ENCODE measurements around the gene MCF2L. TPM values are rescaled to one million over a fixed set of nuclear protein-coding genes. Genes with fewer than 3 reads are reported as not detected.

The MCF2L gene
- total RNA-seq, 1 donor from 2014 or later, result 90.0 TPM

- no peak overlapping the region for H3K27ac Mint-ChIP-seq
- H3K9me3 Mint-ChIP-seq (ENCODE audit: low read depth), result no peaks in the 10 kb centered on the region
- H3K4me3 Mint-ChIP-seq (ENCODE audit: low read depth), result no peak overlapping the region
Observed at GRCh38 chr13:112954488-112955270, 14.3 kb upstream of the MCF2L start.

GRCh38 chr13:112955271-112955937 lies 13.6 kb upstream of the MCF2L start:
- no peak overlapping the region for H3K27ac Mint-ChIP-seq
- no peak for DNase-seq (ENCODE audit: low spot score, unreplicated experiment)
- peaks cover 35% of the 10 kb centered on the region for H3K4me1 Mint-ChIP-seq (ENCODE audit: low read depth)
- no peaks in the 10 kb centered on the region for H3K9me3 Mint-ChIP-seq (ENCODE audit: low read depth)
- no peak for TF ChIP-seq CTCF (IDR thresholded peaks at IDR 0.05; ENCODE audit: unreplicated experiment)
- no peaks in the 10 kb centered on the region for H3K27me3 Mint-ChIP-seq
- no peak overlapping the region for H3K4me3 Mint-ChIP-seq (ENCODE audit: low read depth)
- no peaks in the 10 kb centered on the region for H3K36me3 Mint-ChIP-seq (ENCODE audit: insufficient read depth)

More at GRCh38 chr13:112954488-112955270, 14.3 kb upstream of the MCF2L start:
- Mint-ChIP-seq H3K4me1 (ENCODE audit: low read depth) (peaks cover 35% of the 10 kb centered on the region), H3K27me3 (no peaks in the 10 kb centered on the region), H3K36me3 (ENCODE audit: insufficient read depth) (no peaks in the 10 kb centered on the region)
- no peak for DNase-seq (ENCODE audit: low spot score, unreplicated experiment)
- TF ChIP-seq CTCF (IDR thresholded peaks at IDR 0.05; ENCODE audit: unreplicated experiment), result no peak

GRCh38 chr13:112955956-112956355 lies 13.1 kb upstream of the MCF2L start:
- no peaks in the 10 kb centered on the region for H3K9me3 Mint-ChIP-seq (ENCODE audit: low read depth)

GRCh38 chr13:112956571-112957294 lies 12.3 kb upstream of the MCF2L start:
- H3K4me3 Mint-ChIP-seq (ENCODE audit: low read depth), result no peak overlapping the region
- H3K9me3 Mint-ChIP-seq (ENCODE audit: low read depth), result no peaks in the 10 kb centered on the region
- H3K27ac Mint-ChIP-seq, result no peak overlapping the region
- no peak for TF ChIP-seq CTCF (IDR thresholded peaks at IDR 0.05; ENCODE audit: unreplicated experiment)
- peaks cover 29% of the 10 kb centered on the region for H3K4me1 Mint-ChIP-seq (ENCODE audit: low read depth)
- no peaks in the 10 kb centered on the region for H3K36me3 Mint-ChIP-seq (ENCODE audit: insufficient read depth)
- no peaks in the 10 kb centered on the region for H3K27me3 Mint-ChIP-seq
- DNase-seq (ENCODE audit: low spot score, unreplicated experiment), result no peak

More at GRCh38 chr13:112955956-112956355, 13.1 kb upstream of the MCF2L start:
- TF ChIP-seq CTCF (IDR thresholded peaks at IDR 0.05; ENCODE audit: unreplicated experiment), result no peak
- no peak for DNase-seq (ENCODE audit: low spot score, unreplicated experiment)
- peaks cover 33% of the 10 kb centered on the region for H3K4me1 Mint-ChIP-seq (ENCODE audit: low read depth)
- no peaks in the 10 kb centered on the region for H3K27me3 Mint-ChIP-seq
- H3K36me3 Mint-ChIP-seq (ENCODE audit: insufficient read depth), result no peaks in the 10 kb centered on the region
- H3K4me3 Mint-ChIP-seq (ENCODE audit: low read depth), result no peak overlapping the region
- no peak overlapping the region for H3K27ac Mint-ChIP-seq

GRCh38 chr13:112957295-112957677 lies 11.7 kb upstream of the MCF2L start:
- TF ChIP-seq CTCF (IDR thresholded peaks at IDR 0.05; ENCODE audit: unreplicated experiment), result no peak

More at GRCh38 chr13:112957295-112957677, 11.7 kb upstream of the MCF2L start:
- no peaks in the 10 kb centered on the region for H3K27me3 Mint-ChIP-seq
- no peak for DNase-seq (ENCODE audit: low spot score, unreplicated experiment)
- no peak overlapping the region for H3K4me3 Mint-ChIP-seq (ENCODE audit: low read depth)
- no peaks in the 10 kb centered on the region for H3K9me3 Mint-ChIP-seq (ENCODE audit: low read depth)
- no peaks in the 10 kb centered on the region for H3K36me3 Mint-ChIP-seq (ENCODE audit: insufficient read depth)
- H3K27ac Mint-ChIP-seq, result no peak overlapping the region
- peaks cover 24% of the 10 kb centered on the region for H3K4me1 Mint-ChIP-seq (ENCODE audit: low read depth)

Data from progenitor cell of endocrine pancreas (in vitro differentiated cells).